CD4-positive, alpha-beta T cell treated with Interleukin-10 for 1 hour (primary cell): ENCODE measurements around the gene GAD1.

Source experiments
- DNase-seq: peaks from one replicate; pipeline ENCODE4 v3.0.0-alpha.2; 2020

GAD1 gene

GRCh38 chr2:170896622-170897021, 79.9 kb downstream of the GAD1 start:
- no peak for DNase-seq

GRCh38 chr2:170897108-170897507, 80.4 kb downstream of the GAD1 start:
- DNase-seq = no peak

- DNase-seq = no peak
Observed at GRCh38 chr2:170905864-170906263, 89.2 kb downstream of the GAD1 start.
